ENCODE results near the gene KDM4C.
"Not testable (repeated sequence)": the region's sequence is repeated elsewhere in the genome, so short reads cannot be mapped to it uniquely, and the experiment has no call there.

The KDM4C gene

GRCh38 chr9:7154003-7154619 lies 396.3 kb downstream of the KDM4C start:
- no peak overlapping the region for H3K4me3 ChIP-seq (ENCODE audit: low read depth, low read length)

GRCh38 chr9:7154650-7155049 lies 396.9 kb downstream of the KDM4C start:
- H3K4me3 ChIP-seq (ENCODE audit: low read depth, low read length) = no peak overlapping the region

GRCh38 chr9:7161469-7161868 lies 403.7 kb downstream of the KDM4C start:
- no peak overlapping the region for H3K4me3 ChIP-seq (ENCODE audit: low read depth, low read length)

DNA sequence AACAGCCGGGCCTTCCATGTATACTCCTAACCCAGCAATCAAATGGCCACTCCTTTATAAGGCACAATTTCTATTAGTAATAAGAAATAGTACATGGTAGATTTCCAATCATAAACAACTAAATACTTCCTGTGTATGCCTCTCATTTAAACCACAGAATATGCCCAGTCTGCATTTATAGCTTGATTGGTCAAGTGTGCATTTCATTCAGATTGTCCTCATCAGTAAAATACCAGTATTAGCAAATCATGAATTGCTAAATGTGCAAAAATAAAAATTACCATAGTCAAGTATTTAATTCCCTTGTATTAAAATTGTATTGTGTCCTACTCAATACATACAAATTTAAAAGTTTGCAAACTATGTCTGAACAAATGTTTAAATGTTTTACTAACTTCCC lies 406.2 kb downstream of the KDM4C start:
- no peak overlapping the region for H3K4me3 ChIP-seq (ENCODE audit: low read depth, low read length)

GRCh38 chr9:7164440-7165330 lies 406.9 kb downstream of the KDM4C start:
- no peak overlapping the region for H3K4me3 ChIP-seq (ENCODE audit: low read depth, low read length)

DNA sequence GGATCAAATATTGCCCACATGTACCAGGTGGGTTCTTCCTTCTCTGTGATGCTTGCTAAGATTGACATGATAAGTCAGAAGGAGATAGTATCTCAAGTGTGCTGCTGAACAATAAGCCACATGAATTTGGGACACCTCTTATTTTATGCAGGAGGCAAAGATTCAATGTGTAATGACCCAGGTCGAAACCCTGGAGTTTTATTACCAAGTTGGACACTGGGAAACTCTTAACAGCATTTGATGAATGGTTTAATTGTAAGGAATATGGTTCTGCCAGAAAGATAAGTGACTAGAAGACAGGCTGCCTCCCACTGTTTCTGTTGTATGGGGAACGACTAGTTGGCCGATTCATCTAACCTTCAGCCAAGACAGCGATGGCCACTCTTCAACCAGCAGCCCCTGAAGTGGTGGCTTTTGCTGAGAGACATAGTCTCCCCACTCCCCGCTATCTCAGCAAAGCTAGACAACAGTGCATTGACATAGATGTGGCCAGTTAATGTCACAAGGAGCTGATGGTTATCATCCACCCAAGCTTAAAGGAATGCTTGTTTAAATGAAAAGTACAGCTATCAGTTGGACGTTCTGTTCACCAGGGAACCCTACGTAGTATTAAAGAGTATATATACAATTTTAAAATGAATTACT lies 407.7 kb downstream of the KDM4C start:
- no peak overlapping the region for H3K4me3 ChIP-seq (ENCODE audit: low read depth, low read length)

- no peak overlapping the region for H3K4me3 ChIP-seq (ENCODE audit: low read depth, low read length)
These were observed 408.3 kb downstream of the KDM4C start for GRCh38 chr9:7166074-7166473.

DNA sequence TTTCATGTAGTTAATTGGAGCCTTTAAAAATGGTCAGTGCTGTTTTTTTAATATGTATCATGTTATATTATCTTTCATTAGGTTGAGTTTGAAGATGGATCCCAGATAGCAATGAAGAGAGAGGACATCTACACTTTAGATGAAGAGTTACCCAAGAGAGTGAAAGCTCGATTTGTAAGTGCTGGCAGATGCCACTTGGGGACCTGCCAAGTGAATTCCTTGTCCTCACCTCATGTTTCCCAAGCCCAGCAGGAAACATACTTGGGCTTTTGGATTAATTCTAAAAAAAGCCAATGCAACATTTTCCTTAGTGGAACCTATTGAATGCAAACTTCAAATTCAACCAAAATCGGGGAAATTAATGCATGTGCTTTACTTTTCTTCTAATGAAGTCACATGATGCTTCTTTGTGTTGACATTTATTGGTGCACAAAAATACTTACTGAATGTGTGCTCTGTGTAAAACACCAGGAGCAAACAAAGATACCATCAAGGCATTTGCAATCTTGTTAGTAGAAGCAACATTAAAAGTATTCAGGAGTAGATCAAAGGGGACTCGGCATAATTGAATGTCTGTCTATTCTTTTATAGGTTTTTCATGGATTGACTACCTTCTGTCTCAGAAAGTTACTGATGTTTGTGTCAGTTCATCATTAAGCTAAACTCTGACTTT lies 412.1 kb downstream of the KDM4C start:
- H3K4me3 ChIP-seq (ENCODE audit: low read depth, low read length) = no peak overlapping the region

DNA sequence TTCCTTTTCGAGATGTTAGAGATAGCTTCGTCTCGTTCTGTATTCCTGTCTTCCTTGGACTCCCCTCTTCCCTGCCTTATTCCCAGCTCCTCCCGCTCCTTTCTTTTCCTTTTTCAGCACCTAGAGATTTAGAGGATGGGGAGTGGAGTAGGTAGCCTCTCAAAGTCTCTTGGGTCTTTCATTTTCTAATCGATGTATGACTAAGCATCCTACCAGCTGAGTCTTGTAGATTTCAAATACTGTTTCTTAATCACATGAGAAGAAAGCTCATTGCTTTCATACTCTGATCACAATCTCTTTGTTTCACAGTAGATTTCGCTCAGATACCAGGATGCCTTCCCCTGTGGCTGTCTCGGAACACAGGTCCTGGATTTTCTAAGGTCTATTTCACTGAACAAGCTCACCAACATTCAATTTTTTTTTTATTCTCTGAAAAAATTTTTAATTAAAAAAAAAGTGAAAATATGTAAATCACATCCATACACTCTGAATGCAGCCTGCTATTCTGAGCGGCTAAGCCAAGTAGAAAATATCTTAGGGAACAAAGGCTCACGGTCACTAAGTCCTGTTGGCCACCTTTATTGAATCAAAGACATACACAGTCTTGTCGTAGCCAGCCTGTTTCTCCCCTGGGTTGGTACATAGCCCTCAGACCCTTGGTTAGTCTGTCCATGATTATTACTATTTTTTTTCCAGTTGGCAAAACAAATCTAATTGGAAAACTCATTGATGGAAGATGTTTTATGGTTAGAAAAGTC lies 413.8 kb downstream of the KDM4C start:
- no peak overlapping the region for H3K4me3 ChIP-seq (ENCODE audit: low read depth, low read length)

- no peak overlapping the region for H3K4me3 ChIP-seq (ENCODE audit: low read depth, low read length)
These were observed 414.7 kb downstream of the KDM4C start for GRCh38 chr9:7172154-7173115.

DNA sequence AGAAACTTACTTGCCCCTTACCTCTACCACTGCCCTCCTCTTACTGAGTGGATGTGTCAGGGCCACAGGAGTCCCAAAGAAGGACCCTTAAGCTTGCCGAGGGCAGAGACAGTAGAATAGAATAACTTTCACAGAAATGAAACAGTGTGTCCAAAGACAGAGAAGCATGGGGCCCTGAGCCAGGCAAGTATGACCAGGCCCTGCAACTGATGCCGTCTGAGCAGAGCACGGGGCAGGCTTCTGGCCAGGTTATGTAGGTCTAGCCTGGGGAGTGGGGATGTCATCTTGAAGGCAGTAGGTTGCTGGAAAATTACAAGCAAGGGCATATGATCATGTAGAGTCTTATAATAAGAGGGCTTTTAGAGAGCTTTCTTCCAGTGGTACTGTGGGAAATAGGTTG lies 415.4 kb downstream of the KDM4C start:
- no peak overlapping the region for H3K4me3 ChIP-seq (ENCODE audit: low read depth, low read length)

DNA sequence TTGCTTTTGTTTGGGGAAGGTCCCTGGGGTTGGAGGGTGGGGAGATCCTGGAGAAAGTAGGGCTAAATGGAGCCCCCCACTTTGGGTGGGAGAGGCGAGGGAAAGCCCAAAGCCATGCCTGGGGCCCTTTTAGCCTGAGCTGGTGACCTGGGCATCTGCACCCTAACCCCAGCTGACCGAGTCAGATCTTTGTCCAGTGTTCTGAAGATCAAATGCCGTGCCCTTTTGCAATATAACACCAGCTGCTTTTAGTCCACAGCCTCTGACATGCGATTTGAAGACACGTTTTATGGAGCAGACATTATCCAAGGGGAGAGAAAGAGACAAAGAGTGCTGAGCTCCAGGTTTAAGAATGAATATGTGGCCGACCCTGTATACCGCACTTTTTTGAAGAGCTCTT lies 416.5 kb downstream of the KDM4C start:
- H3K4me3 ChIP-seq (ENCODE audit: low read depth, low read length) = no peak overlapping the region

DNA sequence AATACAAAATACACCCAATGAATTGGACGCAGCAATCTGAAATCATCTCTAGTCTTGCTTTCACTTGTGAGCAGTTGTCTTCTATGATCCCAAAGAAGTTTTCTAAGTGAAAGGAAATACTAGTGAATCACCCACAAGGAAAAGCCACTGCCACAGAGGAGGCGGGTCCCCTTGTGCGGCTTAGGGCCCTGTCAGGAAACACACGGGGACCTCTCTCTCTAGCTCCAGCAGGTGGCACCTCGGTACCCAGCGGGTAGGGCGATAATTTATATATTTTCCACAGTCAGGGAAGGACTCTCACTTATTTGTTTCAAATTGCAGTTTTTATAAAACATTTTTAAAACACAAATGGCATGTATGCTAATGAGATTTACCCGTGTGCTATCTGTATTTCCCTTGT lies 417.1 kb downstream of the KDM4C start:
- H3K4me3 ChIP-seq (ENCODE audit: low read depth, low read length) = no peak overlapping the region

GRCh38 chr9:7176561-7176960 lies 418.8 kb downstream of the KDM4C start:
- no peak overlapping the region for H3K4me3 ChIP-seq (ENCODE audit: low read depth, low read length)

DNA sequence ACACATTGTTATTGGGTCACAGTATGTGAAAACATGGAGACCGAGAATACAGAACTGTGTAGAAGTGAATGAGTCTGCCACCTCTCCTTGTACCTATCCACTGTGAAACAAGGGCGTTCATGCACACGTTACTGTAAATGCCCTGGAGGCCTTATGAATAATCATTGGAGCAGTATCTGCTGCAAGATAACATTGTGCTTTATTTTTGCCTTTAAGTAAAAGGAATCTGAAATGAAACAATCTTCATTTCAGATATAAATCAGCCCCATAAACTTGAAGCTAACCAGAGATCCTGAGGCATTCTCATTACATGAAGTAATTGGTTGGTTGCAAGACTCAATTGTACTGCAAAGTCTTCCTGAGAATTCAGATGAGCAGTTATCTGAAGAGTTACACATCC lies 419.6 kb downstream of the KDM4C start:
- no peak overlapping the region for H3K4me3 ChIP-seq (ENCODE audit: low read depth, low read length)

GRCh38 chr9:7178729-7179128 lies 421.0 kb downstream of the KDM4C start:
- no peak overlapping the region for H3K4me3 ChIP-seq (ENCODE audit: low read depth, low read length)

- no peak overlapping the region for H3K4me3 ChIP-seq (ENCODE audit: low read depth, low read length)
These were observed 422.5 kb downstream of the KDM4C start for GRCh38 chr9:7180247-7180646.

DNA sequence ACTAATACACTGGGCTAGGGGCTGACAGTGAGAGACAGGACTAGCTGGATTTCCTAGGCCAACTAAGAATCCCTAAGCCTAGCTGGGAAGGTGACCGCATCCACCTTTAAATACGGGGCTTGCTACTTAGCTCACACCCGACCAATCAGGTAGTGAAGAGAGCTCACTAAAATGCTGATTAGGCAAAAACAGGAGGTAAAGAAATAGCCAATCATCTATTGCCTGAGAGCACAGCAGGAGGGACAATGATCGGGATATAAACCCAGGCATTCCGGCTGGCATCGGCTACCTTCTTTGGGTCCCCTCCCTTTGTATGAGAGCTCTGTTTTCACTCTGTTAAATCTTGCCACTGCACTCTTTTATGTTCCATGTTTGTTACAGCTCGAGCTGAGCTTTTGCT lies 425.4 kb downstream of the KDM4C start:
- H3K4me3 ChIP-seq (ENCODE audit: low read depth, low read length) = not testable (repeated sequence)

DNA sequence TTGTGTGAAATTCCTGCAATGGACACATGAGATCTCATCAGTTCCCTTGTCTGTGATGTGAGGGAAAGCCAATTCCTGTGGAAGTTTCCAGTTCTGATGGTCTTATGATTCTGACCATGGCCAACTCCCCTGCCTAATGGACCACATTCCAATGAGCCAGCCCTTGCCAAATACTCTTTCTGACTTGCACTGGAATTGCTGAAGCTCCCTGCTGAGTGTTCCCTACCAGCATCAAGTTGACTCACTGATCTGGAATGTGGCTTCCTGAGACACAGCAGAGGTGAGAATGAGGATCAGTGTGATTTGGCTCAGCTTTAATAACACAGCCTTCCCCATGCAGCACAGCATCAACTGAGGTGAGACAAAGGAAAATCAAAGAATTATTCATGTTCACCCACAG lies 427.8 kb downstream of the KDM4C start:
- no peak overlapping the region for H3K4me3 ChIP-seq (ENCODE audit: low read depth, low read length)

DNA sequence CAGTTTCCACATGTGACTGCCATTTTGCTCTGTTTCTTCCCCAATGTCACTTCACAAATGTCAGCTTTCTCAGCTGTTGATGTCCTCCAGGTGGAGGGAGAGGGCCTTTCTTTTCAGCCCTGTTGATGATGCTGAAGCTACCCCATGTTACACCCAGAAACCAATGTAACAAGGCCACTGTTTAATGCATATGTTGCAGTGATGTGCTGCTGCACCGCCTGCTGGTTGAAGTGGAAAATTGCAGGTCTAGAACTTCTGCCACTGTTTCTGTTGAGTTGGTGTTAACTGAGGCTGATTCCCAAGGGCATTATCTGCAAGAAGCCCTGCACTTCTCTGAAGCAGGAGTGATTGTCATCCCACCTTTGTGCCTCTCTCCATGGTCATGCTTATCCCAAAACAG lies 428.4 kb downstream of the KDM4C start:
- no peak overlapping the region for H3K4me3 ChIP-seq (ENCODE audit: low read depth, low read length)

Measured in iPS-11a (cell line).